GM12878 (cell line): ENCODE results near the gene RIPOR1. TPM values are rescaled to one million over a fixed set of nuclear protein-coding genes. Genes with fewer than 3 reads are reported as not detected.

Source experiments
- BACH1 ChIP-seq: fragments of 450-650 bp; IDR thresholded peaks from 2 replicates; pipeline ENCODE4 v1.6.1; 2017; ENCODE audit warnings: mild to moderate bottlenecking, borderline replicate concordance
- BRCA1 ChIP-seq: IDR thresholded peaks from 2 replicates; pipeline ENCODE4 v1.6.1; 2011; ENCODE audit warnings: low read depth, low read length, improper control_type of control experiment
- CEBPZ ChIP-seq: fragments of 150-350 bp; IDR thresholded peaks from 2 replicates; pipeline ENCODE4 v1.6.1; 2016; ENCODE audit warnings: low read depth, low read length
- CREB1 ChIP-seq: IDR thresholded peaks from 2 replicates; pipeline ENCODE4 v1.6.1; 2012; ENCODE audit warnings: low read depth, mild to moderate bottlenecking, inconsistent platforms
- CREM ChIP-seq: IDR thresholded peaks from 2 replicates; pipeline ENCODE4 v1.6.1; 2014; ENCODE audit warnings: antibody characterized with exemption, low read depth
- ETV6 ChIP-seq, 2 experiments: fragments of 450-650 bp in 1 of 2; IDR thresholded peaks in 1 of 2; conservative IDR thresholded peaks in 1 of 2; 2 replicates each; pipeline ENCODE4 v1.6.1; 2014; ENCODE audit warnings: antibody characterized with exemption in 1 of 2, borderline replicate concordance in 1 of 2, low read depth in 1 of 2, mild to moderate bottlenecking in 1 of 2, moderate library complexity in 1 of 2
- HCFC1 ChIP-seq: fragments of 150-350 bp; IDR thresholded peaks from 2 replicates; pipeline ENCODE4 v1.6.1; 2014; ENCODE audit warnings: low read length
- KAT2A ChIP-seq: conservative IDR thresholded peaks from 2 replicates; pipeline ENCODE4 v1.6.1; 2011; ENCODE audit warnings: low read depth, low read length; ENCODE audit not compliant: control insufficient read depth
- POLR2AphosphoS5 ChIP-seq: IDR thresholded peaks from 2 replicates; pipeline ENCODE4 v1.6.1; 2011; ENCODE audit warnings: mild to moderate bottlenecking, low read length, inconsistent platforms
- POU2F2 ChIP-seq: IDR thresholded peaks from 3 replicates; pipeline ENCODE4 v1.6.1; 2011; ENCODE audit warnings: low read depth, mild to moderate bottlenecking, low read length, borderline replicate concordance
- RAD51 ChIP-seq: fragments of 450-650 bp; IDR thresholded peaks from 2 replicates; pipeline ENCODE4 v1.6.1; 2016; ENCODE audit warnings: moderate library complexity, mild to moderate bottlenecking, inconsistent platforms
- RB1 ChIP-seq: fragments of 450-650 bp; formaldehyde crosslinking; IDR thresholded peaks from 2 replicates; pipeline ENCODE4 v1.6.1; 2017; ENCODE audit warnings: mild to moderate bottlenecking, borderline replicate concordance
- RFX5 ChIP-seq: IDR thresholded peaks from 2 replicates; pipeline ENCODE4 v1.6.1; 2011; ENCODE audit warnings: low read depth, low read length, improper control_type of control experiment
- SMAD5 ChIP-seq: IDR thresholded peaks from 2 replicates; pipeline ENCODE4 v1.6.1; 2016; ENCODE audit warnings: antibody characterized with exemption, low read depth
- SMARCA5 ChIP-seq: fragments of 450-650 bp; IDR thresholded peaks from 2 replicates; pipeline ENCODE4 v1.6.1; 2017; ENCODE audit warnings: mild to moderate bottlenecking
- SREBF1 ChIP-seq: IDR thresholded peaks from 2 replicates; pipeline ENCODE4 v1.6.1; 2012; ENCODE audit warnings: mild to moderate bottlenecking, low read length
- USF2 ChIP-seq: IDR thresholded peaks from 2 replicates; pipeline ENCODE4 v1.6.1; 2011; ENCODE audit warnings: low read depth, low read length, improper control_type of control experiment, borderline replicate concordance
- YBX1 ChIP-seq: fragments of 450-650 bp; IDR thresholded peaks from 2 replicates; pipeline ENCODE4 v1.6.1; 2016; ENCODE audit warnings: antibody characterized with exemption
- polyA plus RNA-seq, 11 experiments: library from polyadenylated mRNA; depleted of rRNA in 4 of 11; unstranded in 6 of 11; stranded (reverse) in 5 of 11; fragments of >200 nt; fragmentation: Nextera tagmentation in 4 of 11; fragmentation: Illumina TruSeq in 1 of 11; extraction: Ambion mirVana in 4 of 11; extraction: Trizol in 1 of 11; gene quantifications; 1 replicate in 1 of 11; 2 replicates in 10 of 11; pipeline versions ENCODE4 v1.2.1 to v1.2.3, GENCODE V29; 2011 to 2016; ENCODE audit warnings: inconsistent platforms in 2 of 11, missing spikeins in 2 of 11, low read depth in 1 of 11
- total RNA-seq, 4 experiments: library from RNA; depleted of rRNA in 3 of 4; stranded (reverse); fragments of >200 nt in 3 of 4; fragmentation: Illumina TruSeq in 1 of 4; extraction: Trizol in 1 of 4; gene quantifications; 2 replicates each; pipeline versions ENCODE4 v1.2.1 to v1.2.3, GENCODE V29; 2013 to 2021
- TF ChIP-seq, protein P1 (sequence below): fragments of 450-650 bp; formaldehyde crosslinking; IDR thresholded peaks from 2 replicates; pipeline ENCODE4 v1.4.0; 2022; ENCODE audit warnings: mild to moderate bottlenecking, moderate library complexity
- TF ChIP-seq, protein P2 (sequence below), 3 experiments: IDR thresholded peaks in 2 of 3; conservative IDR thresholded peaks in 1 of 3; 2 replicates each; pipeline ENCODE4 v1.5.1; 2011; ENCODE audit warnings: low read depth in 3 of 3, low read length in 3 of 3, mild to moderate bottlenecking in 3 of 3, control low read depth in 2 of 3, moderate library complexity in 2 of 3, inconsistent platforms in 1 of 3, mixed read lengths in 1 of 3; ENCODE audit not compliant: control insufficient read depth in 2 of 3, insufficient read depth in 1 of 3; ENCODE audit errors: extremely low read depth in 1 of 3

RIPOR1 gene
- total and polyA plus RNA-seq, 10 of the 15 experiments (the other 5 are each of a cell fraction or from before 2014, with no cell fraction given), result 0.13 to 28.5 (median 7.0) TPM

- TF ChIP-seq, protein P1, sequence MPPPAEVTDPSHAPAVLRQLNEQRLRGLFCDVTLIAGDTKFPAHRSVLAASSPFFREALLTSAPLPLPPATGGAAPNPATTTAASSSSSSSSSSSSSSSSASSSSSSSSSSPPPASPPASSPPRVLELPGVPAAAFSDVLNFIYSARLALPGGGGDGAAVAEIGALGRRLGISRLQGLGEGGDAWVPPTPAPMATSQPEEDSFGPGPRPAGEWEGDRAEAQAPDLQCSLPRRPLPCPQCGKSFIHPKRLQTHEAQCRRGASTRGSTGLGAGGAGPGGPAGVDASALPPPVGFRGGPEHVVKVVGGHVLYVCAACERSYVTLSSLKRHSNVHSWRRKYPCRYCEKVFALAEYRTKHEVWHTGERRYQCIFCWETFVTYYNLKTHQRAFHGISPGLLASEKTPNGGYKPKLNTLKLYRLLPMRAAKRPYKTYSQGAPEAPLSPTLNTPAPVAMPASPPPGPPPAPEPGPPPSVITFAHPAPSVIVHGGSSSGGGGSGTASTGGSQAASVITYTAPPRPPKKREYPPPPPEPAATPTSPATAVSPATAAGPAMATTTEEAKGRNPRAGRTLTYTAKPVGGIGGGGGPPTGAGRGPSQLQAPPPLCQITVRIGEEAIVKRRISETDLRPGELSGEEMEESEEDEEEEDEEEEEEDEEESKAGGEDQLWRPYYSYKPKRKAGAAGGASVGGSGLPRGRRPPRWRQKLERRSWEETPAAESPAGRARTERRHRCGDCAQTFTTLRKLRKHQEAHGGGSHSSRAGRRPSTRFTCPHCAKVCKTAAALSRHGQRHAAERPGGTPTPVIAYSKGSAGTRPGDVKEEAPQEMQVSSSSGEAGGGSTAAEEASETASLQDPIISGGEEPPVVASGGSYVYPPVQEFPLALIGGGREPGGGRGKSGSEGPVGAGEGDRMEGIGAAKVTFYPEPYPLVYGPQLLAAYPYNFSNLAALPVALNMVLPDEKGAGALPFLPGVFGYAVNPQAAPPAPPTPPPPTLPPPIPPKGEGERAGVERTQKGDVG (CRISPR knock-in tag), result no peak
- no peak for TF ChIP-seq YBX1
- TF ChIP-seq USF2, result peak; percentile 30
- TF ChIP-seq RFX5, result peak; percentile 43; the same call in 1 of the 2 replicates
- peak; percentile 63 for TF ChIP-seq HCFC1
- peak; percentile 79 for TF ChIP-seq POLR2AphosphoS5
- TF ChIP-seq CREB1, result peak; percentile 97
- TF ChIP-seq, protein P2, sequence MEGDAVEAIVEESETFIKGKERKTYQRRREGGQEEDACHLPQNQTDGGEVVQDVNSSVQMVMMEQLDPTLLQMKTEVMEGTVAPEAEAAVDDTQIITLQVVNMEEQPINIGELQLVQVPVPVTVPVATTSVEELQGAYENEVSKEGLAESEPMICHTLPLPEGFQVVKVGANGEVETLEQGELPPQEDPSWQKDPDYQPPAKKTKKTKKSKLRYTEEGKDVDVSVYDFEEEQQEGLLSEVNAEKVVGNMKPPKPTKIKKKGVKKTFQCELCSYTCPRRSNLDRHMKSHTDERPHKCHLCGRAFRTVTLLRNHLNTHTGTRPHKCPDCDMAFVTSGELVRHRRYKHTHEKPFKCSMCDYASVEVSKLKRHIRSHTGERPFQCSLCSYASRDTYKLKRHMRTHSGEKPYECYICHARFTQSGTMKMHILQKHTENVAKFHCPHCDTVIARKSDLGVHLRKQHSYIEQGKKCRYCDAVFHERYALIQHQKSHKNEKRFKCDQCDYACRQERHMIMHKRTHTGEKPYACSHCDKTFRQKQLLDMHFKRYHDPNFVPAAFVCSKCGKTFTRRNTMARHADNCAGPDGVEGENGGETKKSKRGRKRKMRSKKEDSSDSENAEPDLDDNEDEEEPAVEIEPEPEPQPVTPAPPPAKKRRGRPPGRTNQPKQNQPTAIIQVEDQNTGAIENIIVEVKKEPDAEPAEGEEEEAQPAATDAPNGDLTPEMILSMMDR (IDR thresholded peaks at IDR 0.05 in 2 of 3, conservative IDR thresholded peaks at IDR 0.05 in 1 of 3; ENCODE audit: control insufficient read depth in 2 of 3, extremely low read depth in 1 of 3, insufficient read depth in 1 of 3, low read depth in 3 of 3, low read length in 3 of 3), result no peak
- peak; percentile 39; the same call in 1 of the 2 replicates for TF ChIP-seq SMAD5
- no peak for TF ChIP-seq BRCA1
- TF ChIP-seq CREM, result peak; percentile 96
- TF ChIP-seq CEBPZ, result no peak
- TF ChIP-seq BACH1, result peak; percentile 96
- peak; percentile 84 for TF ChIP-seq RB1
- no peak for TF ChIP-seq KAT2A
- TF ChIP-seq ETV6 (conservative IDR thresholded peaks at IDR 0.05 in 1 of 2, IDR thresholded peaks at IDR 0.05 in 1 of 2; ENCODE audit: borderline replicate concordance in 1 of 2, low read depth in 1 of 2), result no peak
- TF ChIP-seq RAD51, result no peak
- TF ChIP-seq SREBF1, result no peak
- TF ChIP-seq POU2F2, result no peak
- no peak for TF ChIP-seq SMARCA5
Measured at GRCh38 chr16:67561824-67562525, 33.3 kb downstream of the RIPOR1 start (continued).
